OCI-LY7 (cell line): ENCODE results near the gene KCNJ14.

Experiments used
- CTCF ChIP-seq: fragments of 200-600 bp; sonication (generic); conservative IDR thresholded peaks from 2 replicates; pipeline ENCODE4 v1.5.1; 2014; ENCODE audit warnings: mild to moderate bottlenecking, antibody characterized with exemption, low read length, moderate library complexity, mixed read lengths
- EZH2phosphoT487 ChIP-seq: fragments of 200-600 bp; sonication (generic); IDR thresholded peaks from 2 replicates; pipeline ENCODE4 v1.6.1; 2018; ENCODE audit warnings: low read depth, borderline replicate concordance, mild to moderate bottlenecking, mixed run types, antibody characterized with exemption, low read length, moderate library complexity, mixed read lengths

GRCh38 chr19:48493718-48494401 is 38.5 kb downstream of the KCNJ14 start:
- no peak for TF ChIP-seq CTCF
- no peak for TF ChIP-seq EZH2phosphoT487
